Keratinocyte (primary cell): ENCODE measurements around the gene MORF4L1. TPM values are rescaled to one million over a fixed set of nuclear protein-coding genes. Genes with fewer than 3 reads are reported as not detected.

Experiments
- DNase-seq: peaks from one replicate; pipeline ENCODE4 v3.0.0-alpha.2; 2011; ENCODE audit warnings: low read depth, missing footprints, low spot score
- FAIRE-seq: peaks from 2 replicates; lab custom pipeline; 2011; peaks lifted over from hg19 to GRCh38; lab: Jason Lieb, UNC
- H2AFZ ChIP-seq: 2 replicates; pipeline ENCODE4 v1.6.0; 2012; ENCODE audit warnings: low read length, control low read depth, inconsistent platforms; ENCODE audit not compliant: control insufficient read depth
- H3K27ac ChIP-seq: 2 replicates; pipeline ENCODE4 v1.5.1; 2011; ENCODE audit warnings: low read length; ENCODE audit not compliant: control insufficient read depth, insufficient read depth
- H3K27me3 ChIP-seq: 3 replicates; pipeline ENCODE4 v1.6.0; 2011; ENCODE audit warnings: low read length; ENCODE audit not compliant: control insufficient read depth, insufficient read depth; ENCODE audit errors: extremely low read depth
- H3K36me3 ChIP-seq, 2 experiments: 2 replicates in 1 of 2; 3 replicates in 1 of 2; pipeline ENCODE4 v1.5.1; 2011; ENCODE audit warnings: low read length in 2 of 2, mild to moderate bottlenecking in 1 of 2; ENCODE audit not compliant: control insufficient read depth in 2 of 2, insufficient read depth in 2 of 2; ENCODE audit errors: extremely low read depth in 1 of 2
- H3K4me1 ChIP-seq: 3 replicates; pipeline ENCODE4 v1.5.1; 2011; ENCODE audit warnings: low read length; ENCODE audit not compliant: control insufficient read depth, insufficient read depth; ENCODE audit errors: extremely low read depth
- H3K4me2 ChIP-seq: 3 replicates; pipeline ENCODE4 v1.6.0; 2011; ENCODE audit warnings: low read depth, low read length; ENCODE audit not compliant: control insufficient read depth, insufficient read depth; ENCODE audit errors: extremely low read depth
- H3K4me3 ChIP-seq, 3 experiments: fragments of 200-600 bp in 1 of 3; sonication (generic) in 1 of 3; 2 replicates in 2 of 3; 3 replicates in 1 of 3; pipeline ENCODE4 v1.5.1; 2011 to 2016; ENCODE audit warnings: low read length in 3 of 3, mild to moderate bottlenecking in 3 of 3, control low read depth in 2 of 3, inconsistent platforms in 1 of 3, low read depth in 1 of 3, mixed read lengths in 1 of 3, mixed run types in 1 of 3, moderate library complexity in 1 of 3; ENCODE audit not compliant: control insufficient read depth in 2 of 3, insufficient read depth in 2 of 3; ENCODE audit errors: extremely low read depth in 1 of 3
- H3K79me2 ChIP-seq: 2 replicates; pipeline ENCODE4 v1.6.0; 2012; ENCODE audit warnings: low read length; ENCODE audit not compliant: control insufficient read depth, insufficient read depth
- H3K9ac ChIP-seq: 3 replicates; pipeline ENCODE4 v1.6.0; 2011; ENCODE audit warnings: low read length; ENCODE audit not compliant: control insufficient read depth, insufficient read depth; ENCODE audit errors: extremely low read depth
- H3K9me1 ChIP-seq: 3 replicates; pipeline ENCODE4 v1.6.0; 2011; ENCODE audit warnings: low read length; ENCODE audit not compliant: control insufficient read depth, insufficient read depth; ENCODE audit errors: extremely low read depth
- H3K9me3 ChIP-seq: 2 replicates; pipeline ENCODE4 v1.5.1; 2012; ENCODE audit warnings: low read depth, low read length; ENCODE audit not compliant: control insufficient read depth
- H4K20me1 ChIP-seq: 3 replicates; pipeline ENCODE4 v1.6.0; 2011; ENCODE audit warnings: low read length; ENCODE audit not compliant: control insufficient read depth, insufficient read depth; ENCODE audit errors: extremely low read depth
- CTCF ChIP-seq, 3 experiments: IDR thresholded peaks in 1 of 3; conservative IDR thresholded peaks in 1 of 3; optimal IDR thresholded peaks in 1 of 3; 2 replicates in 2 of 3; 3 replicates in 1 of 3; pipeline versions ENCODE3 to v1.5.1; 2011; ENCODE audit warnings: low read length in 3 of 3, mild to moderate bottlenecking in 3 of 3, moderate library complexity in 2 of 3, control low read depth in 1 of 3, inconsistent platforms in 1 of 3; ENCODE audit not compliant: insufficient read depth in 2 of 3; ENCODE audit errors: extremely low read depth in 1 of 3
- EZH2 ChIP-seq: IDR thresholded peaks from one replicate; pipeline ENCODE4 v1.6.1; 2012; ENCODE audit warnings: inconsistent platforms, mild to moderate bottlenecking, low read length, moderate library complexity
- dilution Hi-C: fragments of 300-500 bp; cut with MboI; formaldehyde crosslinking; loops from one replicate; pipeline ENCODE4 v1.7.0; 2020; ENCODE audit warnings: low sequenced_read_pairs; ENCODE audit not compliant: extremely low pct_ligation_motif_present
- polyA plus RNA-seq, 5 experiments: library from polyadenylated mRNA; depleted of rRNA in 3 of 5; stranded (reverse) in 3 of 5; stranded (forward) in 1 of 5; unstranded in 1 of 5; fragments of >200 nt; gene quantifications; 1 replicate in 1 of 5; 2 replicates in 3 of 5; 3 replicates in 1 of 5; pipeline versions ENCODE4 v1.2.1 to v1.2.3, GENCODE V29; 2011 to 2012; ENCODE audit warnings: missing spikeins in 2 of 5, low read depth in 1 of 5, low replicate concordance in 1 of 5

Gene MORF4L1
- polyA plus RNA-seq, 1 donor (not counting 4 experiments of a cell fraction or from before 2014, with no cell fraction given): 281 TPM

- no peaks in the 10 kb centered on the region for H3K9me3 ChIP-seq
- no peak overlapping the region for H3K4me3 ChIP-seq
- H2AFZ ChIP-seq: no peak overlapping the region
- no peak overlapping the region for H3K9ac ChIP-seq
- peaks cover 12 to 27% of the 10 kb centered on the region in 2 experiments for H3K36me3 ChIP-seq
- no peak overlapping the region for H3K27ac ChIP-seq
- no peaks in the 10 kb centered on the region for H4K20me1 ChIP-seq
- no peaks in the 10 kb centered on the region for H3K79me2 ChIP-seq
- no peak overlapping the region for H3K4me2 ChIP-seq
- TF ChIP-seq CTCF (optimal IDR thresholded peaks at IDR 0.05 in 1 of 3, IDR thresholded peaks at IDR 0.05 in 1 of 3, conservative IDR thresholded peaks at IDR 0.05 in 1 of 3; ENCODE audit: extremely low read depth in 1 of 3, insufficient read depth in 2 of 3, low read length in 3 of 3): no peak
- no peak for TF ChIP-seq EZH2
- dilution Hi-C loops: no loop called here
- H3K4me1 ChIP-seq: no peaks in the 10 kb centered on the region
- H3K27me3 ChIP-seq: no peaks in the 10 kb centered on the region
- FAIRE-seq: no peak
- H3K9me1 ChIP-seq: no peaks in the 10 kb centered on the region
- no peak for DNase-seq
Measured at GRCh38 chr15:78922527-78922926, 49.8 kb downstream of the MORF4L1 start.

DNA sequence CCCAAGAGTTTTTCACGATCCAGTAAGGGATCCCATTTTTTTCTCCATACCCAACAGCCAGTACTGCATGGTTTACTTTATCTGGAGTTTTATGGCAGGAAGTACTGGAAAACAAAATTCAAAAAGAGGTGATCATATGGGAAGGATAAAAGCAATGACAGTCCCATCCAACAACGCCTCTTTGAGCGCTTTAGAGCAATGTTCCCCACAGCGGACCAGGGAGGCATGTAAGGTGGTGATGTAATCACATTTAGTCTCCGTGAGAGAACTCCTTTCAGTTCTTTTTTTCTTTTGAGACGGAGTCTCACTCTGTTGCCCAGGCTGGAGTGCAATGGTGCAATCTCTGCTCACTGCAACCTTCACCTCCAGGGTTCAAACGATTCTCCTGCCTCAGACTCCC lies 50.3 kb downstream of the MORF4L1 start:
- no peaks in the 10 kb centered on the region for H3K79me2 ChIP-seq
- H3K9me1 ChIP-seq: no peaks in the 10 kb centered on the region
- DNase-seq (no peak), FAIRE-seq (no peak)
- no peak overlapping the region for H2AFZ ChIP-seq
- no peak overlapping the region for H3K9ac ChIP-seq
- no peaks in the 10 kb centered on the region for H3K4me1 ChIP-seq
- no peaks in the 10 kb centered on the region for H4K20me1 ChIP-seq
- no peak overlapping the region for H3K27ac ChIP-seq
- H3K4me2 ChIP-seq: no peak overlapping the region
- H3K4me3 ChIP-seq: no peak overlapping the region
- H3K27me3 ChIP-seq: no peaks in the 10 kb centered on the region
- dilution Hi-C loops: no loop called here
- H3K36me3 ChIP-seq: peaks cover 12 to 27% of the 10 kb centered on the region in 2 experiments
- TF ChIP-seq EZH2: no peak
- no peak for TF ChIP-seq CTCF (optimal IDR thresholded peaks at IDR 0.05 in 1 of 3, IDR thresholded peaks at IDR 0.05 in 1 of 3, conservative IDR thresholded peaks at IDR 0.05 in 1 of 3; ENCODE audit: extremely low read depth in 1 of 3, insufficient read depth in 2 of 3, low read length in 3 of 3)
- H3K9me3 ChIP-seq: no peaks in the 10 kb centered on the region
